ENCODE results near the gene TOPORS. TPM values are rescaled to one million over a fixed set of nuclear protein-coding genes. Genes with fewer than 3 reads are reported as not detected.

TOPORS gene
- total and polyA plus RNA-seq, 9 donors = 15.1 to 31.8 (median 20.9) TPM

DNA sequence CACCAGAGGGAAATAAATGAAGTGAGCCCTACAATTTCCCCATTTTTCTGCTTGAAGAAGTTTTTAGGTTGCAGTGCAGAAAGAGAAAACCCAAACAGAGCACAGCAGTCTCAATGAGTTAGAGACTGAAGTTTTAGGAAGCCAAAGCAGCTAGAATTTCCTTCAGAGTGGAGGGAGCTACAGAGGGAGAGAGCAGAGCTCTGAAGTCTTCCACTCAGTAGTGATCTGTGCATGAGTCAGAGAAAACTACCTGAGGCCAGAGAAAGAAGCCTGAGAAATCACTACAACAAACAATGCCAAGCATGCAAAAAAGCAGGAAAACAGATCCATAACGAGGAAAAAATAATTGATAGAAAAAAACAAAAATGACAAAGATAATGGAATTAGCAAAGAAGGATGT, 38.5 kb upstream of the TOPORS start:
- Histone ChIP-seq H3K27ac (no peak overlapping the region), H3K27me3 (no peaks in the 10 kb centered on the region), H3K4me3 (no peak overlapping the region), H3K36me3 (no peaks in the 10 kb centered on the region), H3K9me3 (no peaks in the 10 kb centered on the region), H3K4me1 (ENCODE audit: insufficient read depth) (no peaks in the 10 kb centered on the region)
- no peak for DNase-seq
- 29 to 35% (median 33%) methylated on average over 1 of the region's 1 CpG for WGBS, 3 donors
- TF ChIP-seq POLR2A (IDR thresholded peaks at IDR 0.05) (no peak), EP300 (IDR thresholded peaks at IDR 0.05) (no peak)
- TF ChIP-seq, protein P1, sequence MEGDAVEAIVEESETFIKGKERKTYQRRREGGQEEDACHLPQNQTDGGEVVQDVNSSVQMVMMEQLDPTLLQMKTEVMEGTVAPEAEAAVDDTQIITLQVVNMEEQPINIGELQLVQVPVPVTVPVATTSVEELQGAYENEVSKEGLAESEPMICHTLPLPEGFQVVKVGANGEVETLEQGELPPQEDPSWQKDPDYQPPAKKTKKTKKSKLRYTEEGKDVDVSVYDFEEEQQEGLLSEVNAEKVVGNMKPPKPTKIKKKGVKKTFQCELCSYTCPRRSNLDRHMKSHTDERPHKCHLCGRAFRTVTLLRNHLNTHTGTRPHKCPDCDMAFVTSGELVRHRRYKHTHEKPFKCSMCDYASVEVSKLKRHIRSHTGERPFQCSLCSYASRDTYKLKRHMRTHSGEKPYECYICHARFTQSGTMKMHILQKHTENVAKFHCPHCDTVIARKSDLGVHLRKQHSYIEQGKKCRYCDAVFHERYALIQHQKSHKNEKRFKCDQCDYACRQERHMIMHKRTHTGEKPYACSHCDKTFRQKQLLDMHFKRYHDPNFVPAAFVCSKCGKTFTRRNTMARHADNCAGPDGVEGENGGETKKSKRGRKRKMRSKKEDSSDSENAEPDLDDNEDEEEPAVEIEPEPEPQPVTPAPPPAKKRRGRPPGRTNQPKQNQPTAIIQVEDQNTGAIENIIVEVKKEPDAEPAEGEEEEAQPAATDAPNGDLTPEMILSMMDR (IDR thresholded peaks at IDR 0.05) = no peak
- intact Hi-C loops (cut with DNase I) = no loop called here

DNA sequence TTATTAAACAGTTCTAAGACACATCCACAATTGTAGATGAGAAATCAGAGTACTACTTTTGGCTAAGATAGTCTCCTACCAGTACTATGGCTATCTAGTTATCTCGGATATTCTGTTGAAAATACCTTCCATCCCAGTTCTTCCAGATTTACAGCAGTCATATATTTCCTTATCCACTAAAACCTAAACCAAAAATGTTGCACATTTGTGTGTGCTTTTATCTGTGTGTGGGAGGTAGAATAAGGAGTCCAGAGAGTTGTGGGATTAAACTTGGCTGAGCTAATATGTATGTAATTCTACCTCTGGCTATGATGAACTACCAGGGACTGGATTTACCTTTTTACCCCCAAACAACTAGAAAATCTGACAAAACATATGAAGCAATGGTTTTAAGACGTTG, 38.1 kb upstream of the TOPORS start:
- Histone ChIP-seq H3K4me3 (no peak overlapping the region), H3K9me3 (no peaks in the 10 kb centered on the region), H3K27ac (no peak overlapping the region), H3K27me3 (no peaks in the 10 kb centered on the region), H3K36me3 (no peaks in the 10 kb centered on the region), H3K4me1 (ENCODE audit: insufficient read depth) (no peaks in the 10 kb centered on the region)
- intact Hi-C loops (cut with DNase I) = no loop called here
- 16 to 21% (median 17%) methylated on average over 2 of the region's 2 CpGs for WGBS, 3 donors
- no peak for DNase-seq
- TF ChIP-seq, protein P1 (IDR thresholded peaks at IDR 0.05) = no peak

DNA sequence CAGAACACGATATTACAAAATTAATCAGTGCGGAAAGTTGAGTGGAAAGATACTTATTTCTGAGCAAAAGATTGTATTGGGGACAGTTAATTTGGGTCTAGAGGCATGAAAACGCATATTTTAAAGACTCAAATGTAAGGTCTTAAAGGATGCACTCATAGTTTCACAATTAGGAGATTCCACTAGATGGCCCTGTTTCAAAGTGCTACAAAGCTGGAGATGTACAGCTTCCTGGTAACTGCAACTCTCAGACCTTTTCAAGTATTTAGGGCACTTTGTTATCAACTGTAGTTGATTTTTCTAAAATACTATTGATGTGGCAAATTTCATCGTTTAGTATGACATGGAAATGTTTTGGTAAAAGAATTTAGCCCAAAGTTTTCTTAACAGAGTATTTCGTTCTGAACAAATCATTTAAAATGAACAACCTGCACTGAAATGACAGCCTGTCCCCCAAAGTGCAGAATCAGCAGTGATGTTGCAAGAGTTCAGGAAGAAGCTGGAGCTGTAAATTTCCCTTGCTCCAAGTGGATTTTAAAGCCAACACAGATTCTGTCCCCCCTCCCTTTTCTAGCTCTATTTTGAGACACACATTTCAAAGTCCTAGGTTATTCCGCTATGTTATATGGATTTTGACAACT, 36.8 kb upstream of the TOPORS start:
- TF ChIP-seq, protein P1 (IDR thresholded peaks at IDR 0.05) = peak in 1 of 3 donors; percentile 13
- no peak for TF ChIP-seq POLR2A (IDR thresholded peaks at IDR 0.05)
- H3K36me3 ChIP-seq = no peaks in the 10 kb centered on the region
- 33 to 40% (median 38%) methylated on average over 6 of the region's 6 CpGs for WGBS, 3 donors
- intact Hi-C loops (cut with DNase I) = loop anchor here in 2 of 4 donors (5.0 to 10.0 kb wide), 2 partner anchors 376 to 378 kb away; no protein-coding TSS in a partner anchor
- no peaks in the 10 kb centered on the region for H3K4me1 ChIP-seq (ENCODE audit: insufficient read depth)
- H3K9me3 ChIP-seq = no peaks in the 10 kb centered on the region
- no peak overlapping the region for H3K4me3 ChIP-seq
- no peaks in the 10 kb centered on the region for H3K27me3 ChIP-seq
- no peak overlapping the region for H3K27ac ChIP-seq
- no peak for DNase-seq

DNA sequence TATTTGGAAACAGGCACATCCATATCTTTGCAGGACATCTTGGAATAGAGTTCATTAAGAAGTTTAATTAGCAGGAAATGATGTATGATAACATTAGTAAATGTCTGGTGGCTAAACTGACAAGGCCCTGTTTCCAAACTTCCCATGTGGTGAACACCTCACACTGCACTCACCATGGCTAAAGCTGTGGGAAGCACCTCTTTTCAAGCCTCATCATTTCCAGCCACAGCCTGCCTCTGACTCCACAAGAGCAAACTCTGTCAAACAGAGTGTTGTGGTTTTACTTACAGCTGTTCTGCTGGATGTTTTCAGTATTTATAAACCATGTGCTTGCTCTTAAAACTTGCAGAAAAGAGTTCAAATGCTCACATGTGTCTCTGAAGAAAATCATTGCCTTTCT, 35.5 kb upstream of the TOPORS start:
- Histone ChIP-seq H3K36me3 (no peaks in the 10 kb centered on the region), H3K4me3 (no peak overlapping the region), H3K4me1 (ENCODE audit: insufficient read depth) (no peaks in the 10 kb centered on the region), H3K9me3 (no peaks in the 10 kb centered on the region), H3K27me3 (no peaks in the 10 kb centered on the region), H3K27ac (no peak overlapping the region)
- no peak for TF ChIP-seq EP300 (IDR thresholded peaks at IDR 0.05)
- TF ChIP-seq POLR2A (IDR thresholded peaks at IDR 0.05) = no peak
- TF ChIP-seq, protein P1 (IDR thresholded peaks at IDR 0.05) = no peak
- intact Hi-C loops (cut with DNase I) = loop anchor here in 2 of 4 donors (5.0 to 10.0 kb wide), 2 partner anchors 377 to 379 kb away; no protein-coding TSS in a partner anchor
- no peak for DNase-seq
